GM23248 (cell line): ENCODE data around the gene SKI.

Experiments
- EZH2 ChIP-seq: fragments of 200-600 bp; sonication (generic); IDR thresholded peaks from 2 replicates; pipeline ENCODE4 v1.6.1; 2018; ENCODE audit warnings: antibody characterized with exemption, mild to moderate bottlenecking; ENCODE audit not compliant: insufficient read depth, poor library complexity, severe bottlenecking
- EZH2phosphoT487 ChIP-seq: fragments of 200-600 bp; sonication (generic); IDR thresholded peaks from 2 replicates; pipeline ENCODE4 v1.6.1; 2018; ENCODE audit warnings: antibody characterized with exemption, moderate library complexity, mild to moderate bottlenecking, low read depth; ENCODE audit not compliant: insufficient read depth

DNA sequence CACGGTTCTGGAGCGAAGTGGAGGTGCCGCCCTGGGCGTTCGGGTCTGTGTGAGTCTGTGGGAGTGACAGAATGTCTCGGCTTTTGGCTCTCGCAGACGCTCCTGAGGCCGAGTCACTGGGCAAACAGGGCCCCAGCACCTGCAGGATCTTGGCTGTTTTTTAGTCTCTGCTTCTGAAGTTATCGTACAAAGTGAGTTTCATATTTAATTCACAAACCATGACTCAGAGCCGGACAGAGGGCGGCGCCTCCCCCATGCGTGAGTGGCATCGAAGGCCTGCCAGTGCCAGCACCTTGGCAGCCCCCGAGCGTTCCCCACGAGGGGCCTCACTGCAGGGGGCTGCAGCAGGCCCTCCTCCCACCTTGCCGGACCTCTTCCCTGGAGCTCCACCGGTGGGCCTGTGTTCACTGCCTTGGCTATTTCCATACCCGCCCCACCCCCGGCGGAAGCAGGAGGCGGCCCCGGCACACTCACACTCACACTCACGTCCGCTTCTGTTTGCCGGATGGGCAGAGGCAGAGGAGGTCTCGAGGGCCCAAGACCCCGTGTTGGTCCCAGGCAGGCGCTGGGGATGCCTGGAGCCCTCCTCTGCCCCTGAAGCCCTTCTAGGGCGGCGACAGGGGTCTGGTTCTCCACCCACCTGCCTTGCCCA, 106.9 kb downstream of the SKI start:
- TF ChIP-seq EZH2 (no peak), EZH2phosphoT487 (no peak)
